ENCODE data around the gene XIST.

The XIST gene

GRCh38 chrX:73876911-73877310, 24.4 kb upstream of the XIST start:
- Histone ChIP-seq H3K4me2 (ENCODE audit: low read length) (no peak overlapping the region), H3K27me3 (ENCODE audit: low read depth, low read length) (no peaks in the 10 kb centered on the region), H3K4me3 (ENCODE audit: low read length) (no peak overlapping the region), H2AFZ (ENCODE audit: low read depth, low read length) (no peak overlapping the region), H3K9ac (ENCODE audit: low read length) (no peak overlapping the region), H3K36me3 (replicated peaks; ENCODE audit: low read depth, low read length) (no peaks in the 10 kb centered on the region), H4K20me1 (ENCODE audit: insufficient read depth, low read length) (no peaks in the 10 kb centered on the region), H3K4me1 (ENCODE audit: low read length) (no peaks in the 10 kb centered on the region), H3K27ac (ENCODE audit: low read length) (no peak overlapping the region), H3K79me2 (ENCODE audit: low read length) (no peaks in the 10 kb centered on the region), H3K9me3 (ENCODE audit: insufficient read depth, low read length) (no peaks in the 10 kb centered on the region; the same call in 1 of the 2 replicates)
- TF ChIP-seq CTCF (IDR thresholded peaks at IDR 0.05; ENCODE audit: low read depth, low read length) (no peak), EZH2phosphoT487 (IDR thresholded peaks at IDR 0.05; ENCODE audit: low read depth) (no peak)

GRCh38 chrX:73868916-73869315, 16.4 kb upstream of the XIST start:
- H4K20me1 ChIP-seq (ENCODE audit: insufficient read depth, low read length), result no peaks in the 10 kb centered on the region
- H3K27me3 ChIP-seq (ENCODE audit: low read depth, low read length), result no peaks in the 10 kb centered on the region
- no peaks in the 10 kb centered on the region for H3K4me1 ChIP-seq (ENCODE audit: low read length)
- H3K36me3 ChIP-seq (replicated peaks; ENCODE audit: low read depth, low read length), result no peaks in the 10 kb centered on the region
- no peak overlapping the region for H3K9ac ChIP-seq (ENCODE audit: low read length)
- H3K79me2 ChIP-seq (ENCODE audit: low read length), result no peaks in the 10 kb centered on the region
- H3K4me3 ChIP-seq (ENCODE audit: low read length), result no peak overlapping the region
- H3K9me3 ChIP-seq (ENCODE audit: insufficient read depth, low read length), result no peaks in the 10 kb centered on the region
- no peak for TF ChIP-seq EZH2phosphoT487 (IDR thresholded peaks at IDR 0.05; ENCODE audit: low read depth)
- no peak for TF ChIP-seq CTCF (IDR thresholded peaks at IDR 0.05; ENCODE audit: low read depth, low read length)
- no peak overlapping the region for H3K4me2 ChIP-seq (ENCODE audit: low read length)
- no peak overlapping the region for H3K27ac ChIP-seq (ENCODE audit: low read length)
- no peak overlapping the region for H2AFZ ChIP-seq (ENCODE audit: low read depth, low read length)

GRCh38 chrX:73867144-73867543, 14.6 kb upstream of the XIST start:
- no peaks in the 10 kb centered on the region for H3K4me1 ChIP-seq (ENCODE audit: low read length)
- H3K27ac ChIP-seq (ENCODE audit: low read length), result no peak overlapping the region
- no peaks in the 10 kb centered on the region for H3K36me3 ChIP-seq (replicated peaks; ENCODE audit: low read depth, low read length)
- H3K4me3 ChIP-seq (ENCODE audit: low read length), result no peak overlapping the region
- H3K9ac ChIP-seq (ENCODE audit: low read length), result no peak overlapping the region
- H3K79me2 ChIP-seq (ENCODE audit: low read length), result no peaks in the 10 kb centered on the region
- no peak overlapping the region for H3K4me2 ChIP-seq (ENCODE audit: low read length)
- no peaks in the 10 kb centered on the region for H4K20me1 ChIP-seq (ENCODE audit: insufficient read depth, low read length)
- no peaks in the 10 kb centered on the region for H3K27me3 ChIP-seq (ENCODE audit: low read depth, low read length)
- no peaks in the 10 kb centered on the region for H3K9me3 ChIP-seq (ENCODE audit: insufficient read depth, low read length)
- TF ChIP-seq EZH2phosphoT487 (IDR thresholded peaks at IDR 0.05; ENCODE audit: low read depth) (no peak), CTCF (IDR thresholded peaks at IDR 0.05; ENCODE audit: low read depth, low read length) (no peak)
- H2AFZ ChIP-seq (ENCODE audit: low read depth, low read length), result no peak overlapping the region

GRCh38 chrX:73863852-73864251, 11.3 kb upstream of the XIST start:
- Histone ChIP-seq H3K27me3 (ENCODE audit: low read depth, low read length) (no peaks in the 10 kb centered on the region), H2AFZ (ENCODE audit: low read depth, low read length) (no peak overlapping the region), H3K4me3 (ENCODE audit: low read length) (no peak overlapping the region), H3K9me3 (ENCODE audit: insufficient read depth, low read length) (no peaks in the 10 kb centered on the region), H3K4me2 (ENCODE audit: low read length) (no peak overlapping the region), H3K36me3 (replicated peaks; ENCODE audit: low read depth, low read length) (no peaks in the 10 kb centered on the region), H3K79me2 (ENCODE audit: low read length) (no peaks in the 10 kb centered on the region), H3K4me1 (ENCODE audit: low read length) (no peaks in the 10 kb centered on the region), H3K9ac (ENCODE audit: low read length) (no peak overlapping the region), H4K20me1 (ENCODE audit: insufficient read depth, low read length) (no peaks in the 10 kb centered on the region), H3K27ac (ENCODE audit: low read length) (no peak overlapping the region)
- TF ChIP-seq EZH2phosphoT487 (IDR thresholded peaks at IDR 0.05; ENCODE audit: low read depth) (no peak), CTCF (IDR thresholded peaks at IDR 0.05; ENCODE audit: low read depth, low read length) (no peak)

Measured in OCI-LY3 (cell line).